Measurements from ENCODE around the gene AGAP1.

DNA sequence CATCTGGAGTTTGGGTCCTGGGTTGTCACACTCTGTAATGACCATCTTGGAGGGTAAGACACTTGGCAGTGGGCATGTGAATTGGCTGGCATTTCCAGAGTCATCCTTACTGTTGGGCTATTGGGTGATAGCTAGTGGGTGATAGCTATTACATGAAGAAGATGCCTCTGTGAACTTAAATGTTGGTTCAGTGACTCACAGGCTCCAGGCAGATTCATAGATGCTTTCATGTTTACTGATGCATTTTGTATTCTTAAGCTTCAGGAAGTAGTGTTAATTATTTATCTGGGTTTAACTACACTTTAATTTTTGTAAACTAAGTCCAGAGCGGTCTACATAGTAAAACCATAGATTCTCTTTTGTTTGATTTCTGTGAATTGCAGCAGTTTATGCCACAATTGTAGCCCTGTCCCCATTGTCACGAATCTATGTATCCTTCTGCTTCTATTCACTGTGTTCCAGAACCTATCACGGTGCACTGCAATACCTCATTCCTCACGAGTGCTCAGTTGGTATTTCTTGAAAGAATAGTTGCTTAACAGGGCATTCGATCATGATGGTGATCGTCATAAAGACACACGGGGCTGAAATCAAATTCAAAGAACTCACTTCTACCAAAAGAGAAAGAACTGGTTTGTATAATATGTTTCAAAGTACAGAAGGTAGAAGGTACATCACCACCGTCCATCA lies 594.7 kb downstream of the AGAP1 start:
- TF ChIP-seq POLR2AphosphoS5 (IDR thresholded peaks at IDR 0.05; ENCODE audit: low read depth, low read length) (no peak), TAF1 (IDR thresholded peaks at IDR 0.05; ENCODE audit: low read depth, low read length) (no peak), PAX5 (IDR thresholded peaks at IDR 0.05; ENCODE audit: insufficient read depth, low read length, severe bottlenecking) (no peak), POU2F2 (IDR thresholded peaks at IDR 0.05; ENCODE audit: low read depth, low read length) (no peak), POLR2A (IDR thresholded peaks at IDR 0.05; ENCODE audit: low read depth, low read length) (no peak), SPI1 (IDR thresholded peaks at IDR 0.05; ENCODE audit: low read depth, low read length) (no peak)
